Measurements from ENCODE around the gene ZNF367.

ZNF367 gene

DNA sequence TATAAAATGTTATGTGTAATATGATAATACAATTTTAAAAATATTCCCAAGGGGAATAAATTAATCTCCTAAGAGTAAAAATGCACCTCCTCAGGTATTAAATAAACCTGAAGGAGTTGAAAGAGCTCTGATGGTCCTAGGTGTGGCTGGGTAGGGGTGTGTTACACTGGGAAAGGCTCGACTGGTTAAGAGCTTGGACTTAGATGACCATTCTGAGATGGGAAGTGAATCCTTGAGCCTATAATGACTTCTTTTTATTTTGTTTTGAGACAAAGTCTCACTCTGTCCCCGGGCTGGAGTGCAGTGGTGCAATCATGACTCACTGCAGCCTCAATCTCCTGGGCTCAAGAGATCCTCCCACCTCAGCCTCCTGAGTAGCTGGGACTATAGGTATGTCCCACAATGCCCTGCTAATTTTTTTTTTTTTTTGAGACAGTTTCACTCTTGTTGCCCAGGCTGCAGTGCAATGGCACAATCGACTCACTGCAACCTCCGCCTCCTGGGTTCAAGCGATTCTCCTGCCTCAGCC, 22.6 kb upstream of the ZNF367 start:
- H3K4me3 ChIP-seq (ENCODE audit: low read depth, low read length) = no peak overlapping the region
- no peak for DNase-seq (ENCODE audit: low read depth)

DNA sequence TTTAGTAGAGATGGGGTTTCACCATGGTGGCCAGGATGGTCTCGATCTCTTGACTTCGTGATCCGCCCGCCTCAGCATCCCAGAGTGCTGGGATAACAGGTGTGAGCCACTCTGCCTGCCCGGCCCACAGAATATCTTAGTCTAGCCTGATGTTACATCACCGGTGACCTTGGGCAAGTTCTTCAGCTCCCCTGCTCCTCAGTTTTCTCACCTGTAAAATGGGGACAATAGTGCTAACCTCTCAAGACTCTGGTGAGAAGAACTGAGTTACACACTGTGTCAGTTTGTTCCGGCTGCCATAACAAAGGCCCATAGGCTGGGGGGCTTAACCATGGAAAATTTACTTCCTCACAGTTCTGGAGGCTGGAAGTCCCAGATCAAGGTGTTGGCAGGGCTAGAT, 19.3 kb upstream of the ZNF367 start:
- H3K4me3 ChIP-seq (ENCODE audit: low read depth, low read length) = no peak overlapping the region
- no peak for DNase-seq (ENCODE audit: low read depth)

DNA sequence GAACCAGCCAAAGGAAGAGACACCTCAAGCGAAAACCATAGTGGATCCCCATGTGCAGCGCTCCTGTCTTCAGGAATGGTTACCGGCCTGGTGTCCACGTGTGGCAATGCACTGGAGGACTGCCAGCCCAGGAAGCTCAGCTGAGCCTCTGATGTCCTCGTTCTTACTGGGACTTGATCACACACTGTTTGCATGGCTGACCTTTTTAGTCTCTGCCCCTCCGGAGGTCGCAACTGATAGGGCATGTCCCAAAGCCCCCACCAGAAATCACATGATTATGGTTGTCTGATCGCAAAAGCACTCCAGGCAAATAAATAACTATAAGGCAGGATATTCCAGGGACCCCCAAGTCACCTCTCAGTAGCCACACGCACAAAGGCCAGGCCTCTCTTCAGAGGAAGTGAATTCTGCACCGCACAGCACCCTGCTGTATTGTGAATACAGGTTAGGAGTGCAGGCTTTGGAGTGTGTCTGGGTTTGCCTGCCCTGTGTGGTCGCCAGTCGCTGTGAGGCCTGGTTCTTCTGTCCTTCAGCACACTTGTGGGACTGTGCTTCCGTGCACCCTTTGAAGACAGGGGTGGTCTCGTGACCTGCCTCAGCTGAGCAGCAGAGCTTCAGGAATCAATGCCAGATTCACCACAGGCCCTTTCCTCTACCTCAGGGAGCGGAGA, 18.4 kb upstream of the ZNF367 start:
- H3K4me3 ChIP-seq (ENCODE audit: low read depth, low read length) = no peak overlapping the region
- no peak for DNase-seq (ENCODE audit: low read depth)

DNA sequence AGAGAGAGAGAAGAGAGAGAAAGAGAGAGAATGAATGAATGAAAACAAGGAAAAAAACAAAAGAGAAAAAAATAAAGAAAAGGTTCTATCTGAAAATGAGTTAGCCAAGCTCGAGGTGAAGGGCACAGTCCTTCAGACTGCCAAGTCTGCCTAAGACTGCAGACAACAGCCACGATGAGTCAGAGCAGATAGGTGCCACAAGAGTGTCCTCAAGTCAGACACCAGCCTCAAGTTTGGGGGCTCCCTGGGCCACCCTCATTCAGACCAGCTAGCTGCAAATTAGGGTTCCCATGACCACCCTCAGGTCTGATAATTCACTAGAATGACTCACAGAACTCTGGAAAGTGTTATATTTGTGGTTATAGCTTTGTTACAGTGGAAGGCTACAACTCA, 17.9 kb upstream of the ZNF367 start:
- no peak for DNase-seq (ENCODE audit: low read depth)
- no peak overlapping the region for H3K4me3 ChIP-seq (ENCODE audit: low read depth, low read length)

DNA sequence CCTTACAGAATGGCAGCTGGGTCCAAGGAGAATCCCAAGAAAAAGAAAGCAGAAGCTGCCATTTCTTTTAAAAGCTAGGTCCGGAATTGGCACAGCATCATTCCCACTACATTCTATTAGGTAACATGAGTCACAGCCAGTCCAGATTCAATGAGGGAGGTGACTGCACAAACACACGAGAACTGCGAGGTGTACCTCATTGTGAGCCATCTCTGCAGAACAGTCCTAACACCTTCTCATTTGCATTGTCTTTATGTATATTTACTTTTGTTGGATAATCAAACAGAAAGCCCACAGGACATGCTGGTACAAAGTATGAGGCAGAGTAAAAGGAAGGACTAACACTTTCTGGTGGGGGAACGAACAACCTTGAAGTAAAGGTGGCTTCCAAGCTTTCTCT, 17.2 kb upstream of the ZNF367 start:
- H3K4me3 ChIP-seq (ENCODE audit: low read depth, low read length) = no peak overlapping the region
- DNase-seq (ENCODE audit: low read depth) = no peak

DNA sequence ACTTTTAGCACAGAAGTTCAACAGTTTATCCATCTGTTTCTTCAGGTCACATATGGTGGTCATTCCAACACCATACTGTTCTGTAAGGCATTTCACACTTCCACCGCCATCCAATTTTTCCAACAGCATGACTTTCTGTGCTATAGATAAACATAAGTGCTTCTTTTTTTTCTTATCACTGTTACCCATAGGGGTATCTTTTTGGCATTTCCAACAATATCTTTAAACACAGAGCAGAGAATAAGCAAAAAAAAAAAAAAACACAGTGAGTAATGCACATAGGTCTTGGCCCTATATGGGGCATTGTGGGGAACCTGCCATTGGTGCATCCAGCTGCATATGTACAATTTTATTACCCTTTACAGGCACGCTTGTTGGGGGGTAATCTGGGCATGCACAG, 12.2 kb upstream of the ZNF367 start:
- DNase-seq (ENCODE audit: low read depth) = no peak
- H3K4me3 ChIP-seq (ENCODE audit: low read depth, low read length) = no peak overlapping the region

DNA sequence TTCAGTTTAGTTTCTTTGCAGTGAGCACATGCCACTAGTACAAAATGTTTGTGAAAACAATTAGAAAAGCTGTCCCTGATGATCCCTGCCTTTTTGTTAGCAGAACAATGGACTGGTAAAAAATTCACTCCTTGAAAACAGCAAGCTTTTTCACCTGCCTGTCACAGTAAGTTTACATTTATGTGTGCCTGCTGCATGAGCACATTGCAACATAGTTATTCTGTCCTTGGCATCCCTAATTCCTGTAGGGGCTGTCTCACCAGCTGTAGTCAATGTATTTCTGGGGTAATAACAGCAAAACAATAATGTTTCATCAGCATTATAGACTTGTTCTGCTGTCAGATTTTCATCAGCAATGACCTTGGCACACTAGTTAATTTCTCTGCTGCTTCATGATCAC, 11.6 kb upstream of the ZNF367 start:
- DNase-seq (ENCODE audit: low read depth) = no peak
- H3K4me3 ChIP-seq (ENCODE audit: low read depth, low read length) = no peak overlapping the region

DNA sequence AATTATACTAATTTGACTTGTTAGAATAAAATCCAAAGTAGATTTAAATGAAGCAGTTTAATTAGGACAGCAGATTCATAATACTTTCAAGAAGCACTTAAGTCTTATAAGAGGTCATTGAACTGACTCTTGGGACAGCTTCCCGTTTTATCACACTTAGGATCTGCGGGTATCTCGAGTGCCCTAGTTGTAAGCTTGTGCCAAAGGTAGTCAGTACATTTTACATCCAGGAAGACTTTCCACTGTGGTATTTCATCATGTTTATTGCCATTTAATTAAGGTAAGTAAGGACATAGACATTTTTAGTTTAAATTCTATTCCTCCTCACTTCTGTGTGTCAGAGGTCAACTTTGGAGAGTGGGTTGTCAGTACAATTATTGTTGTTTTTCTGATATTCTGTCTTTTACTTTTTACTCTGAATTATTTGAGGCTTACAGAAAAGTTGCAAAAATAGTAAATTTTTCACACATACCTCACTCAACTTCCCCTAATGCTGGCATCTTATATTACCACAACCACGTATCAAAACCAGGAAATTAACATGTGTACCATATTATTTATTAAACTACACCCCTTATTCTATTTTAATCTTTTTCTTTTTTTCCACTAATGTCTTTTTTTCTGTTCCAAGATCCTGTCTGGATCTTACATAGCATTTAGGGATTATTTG, 7.5 kb upstream of the ZNF367 start:
- DNase-seq (ENCODE audit: low read depth) = no peak

DNA sequence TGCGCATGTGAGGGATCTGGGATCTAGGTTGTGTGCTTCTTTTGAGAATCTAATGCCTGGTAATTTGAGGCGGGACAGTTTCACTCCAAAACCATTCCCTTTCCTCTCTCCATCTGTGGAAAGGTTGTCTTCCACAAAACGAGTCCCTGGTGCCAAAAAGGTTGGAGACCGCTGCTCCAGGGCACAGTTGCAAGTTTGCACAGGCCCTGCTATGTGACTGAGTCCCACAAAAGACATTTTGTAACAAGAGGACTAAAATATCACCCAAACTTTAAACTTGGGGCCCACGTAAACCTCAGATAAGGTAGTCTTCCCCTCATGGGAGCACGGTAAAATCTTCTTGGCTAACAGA, 5.8 kb upstream of the ZNF367 start:
- DNase-seq (ENCODE audit: low read depth) = no peak
- H3K4me3 ChIP-seq (ENCODE audit: low read depth, low read length) = no peak overlapping the region

More for the DNA sequence above, 7.5 kb upstream of the ZNF367 start:
- no peak overlapping the region for H3K4me3 ChIP-seq (ENCODE audit: low read depth, low read length)

DNA sequence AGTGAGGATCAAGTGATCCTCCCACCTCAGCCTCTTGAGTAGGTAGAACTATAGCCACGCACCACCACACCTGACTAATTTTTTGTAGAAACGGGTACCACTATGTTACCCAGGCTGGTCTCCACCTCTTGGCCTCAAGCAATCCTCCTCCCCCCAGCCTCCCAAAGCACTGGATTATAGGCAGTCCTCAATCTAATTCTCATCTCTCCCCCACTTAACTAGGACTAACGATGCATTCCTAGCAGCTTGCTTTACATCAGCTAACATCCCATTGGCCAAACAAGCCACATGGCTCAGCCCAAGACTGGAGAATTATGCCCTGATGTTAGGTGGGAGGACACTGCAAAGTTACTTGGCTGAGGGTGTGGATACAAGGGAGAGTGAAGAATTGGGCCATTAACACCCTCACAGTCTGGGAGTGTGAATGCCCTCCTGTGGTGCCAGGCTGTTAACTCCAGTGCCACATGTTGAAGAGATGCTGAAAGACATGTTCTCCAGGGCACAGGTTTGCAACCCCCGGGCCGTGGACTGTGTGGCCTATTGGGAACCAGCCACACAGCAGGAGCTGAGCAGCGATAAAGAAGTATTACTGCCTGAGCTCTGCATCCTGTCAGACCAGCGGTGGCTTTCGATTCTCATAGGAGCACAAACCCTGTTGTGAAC, 5.3 kb upstream of the ZNF367 start:
- H3K4me3 ChIP-seq (ENCODE audit: low read depth, low read length) = no peak overlapping the region
- no peak for DNase-seq (ENCODE audit: low read depth)

DNA sequence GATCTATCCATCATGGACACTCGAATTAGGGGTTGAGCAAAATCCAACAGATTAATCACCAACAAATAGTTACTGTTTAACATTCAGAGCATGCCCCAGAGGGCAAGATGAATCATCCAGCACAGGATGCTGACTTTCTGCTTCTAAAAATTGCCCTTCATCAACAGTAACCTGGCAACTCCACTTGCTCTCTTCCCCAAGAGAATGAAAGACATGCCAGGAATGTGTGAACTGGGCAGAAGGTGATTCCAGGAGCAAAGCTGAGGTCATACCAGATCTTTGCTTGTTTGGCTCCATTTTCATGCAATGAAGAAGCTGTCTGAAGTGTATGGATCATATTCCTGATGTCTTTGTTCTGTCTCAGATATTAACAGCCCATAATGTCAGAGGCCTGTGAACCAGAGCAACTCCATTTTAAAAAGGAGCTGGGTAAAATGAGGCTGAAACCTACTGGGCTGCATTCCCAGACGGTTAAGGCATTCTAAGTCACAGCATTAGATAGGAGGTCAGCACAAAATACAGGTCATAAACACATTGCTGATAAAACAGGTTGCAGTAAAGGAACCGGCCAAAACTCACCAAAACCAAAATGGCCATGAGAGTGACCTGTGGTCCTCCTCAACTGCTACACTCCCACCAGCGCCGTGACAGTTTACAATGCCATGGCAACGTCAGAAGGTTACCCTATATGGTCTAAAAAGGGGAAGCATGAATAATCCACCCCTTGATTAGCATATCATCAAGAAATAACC, 2.5 kb upstream of the ZNF367 start:
- no peak overlapping the region for H3K4me3 ChIP-seq (ENCODE audit: low read depth, low read length)
- DNase-seq (ENCODE audit: low read depth) = peak; percentile 80

DNA sequence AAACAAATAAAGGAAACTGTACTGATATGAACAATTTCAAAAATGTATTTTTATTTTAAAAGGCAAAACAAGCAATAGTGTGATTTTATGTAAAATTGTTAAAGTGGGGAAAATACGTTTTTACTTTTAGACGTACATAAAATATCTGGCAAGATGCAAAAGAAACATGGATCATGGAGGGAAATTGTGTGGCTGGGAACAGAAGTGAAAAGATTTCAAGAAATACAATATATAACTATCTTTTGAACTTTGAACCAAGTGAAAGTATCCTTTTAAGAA, 1.5 kb upstream of the ZNF367 start:
- no peak for DNase-seq (ENCODE audit: low read depth)
- H3K4me3 ChIP-seq (ENCODE audit: low read depth, low read length) = peak overlapping the region; percentile 86

DNA sequence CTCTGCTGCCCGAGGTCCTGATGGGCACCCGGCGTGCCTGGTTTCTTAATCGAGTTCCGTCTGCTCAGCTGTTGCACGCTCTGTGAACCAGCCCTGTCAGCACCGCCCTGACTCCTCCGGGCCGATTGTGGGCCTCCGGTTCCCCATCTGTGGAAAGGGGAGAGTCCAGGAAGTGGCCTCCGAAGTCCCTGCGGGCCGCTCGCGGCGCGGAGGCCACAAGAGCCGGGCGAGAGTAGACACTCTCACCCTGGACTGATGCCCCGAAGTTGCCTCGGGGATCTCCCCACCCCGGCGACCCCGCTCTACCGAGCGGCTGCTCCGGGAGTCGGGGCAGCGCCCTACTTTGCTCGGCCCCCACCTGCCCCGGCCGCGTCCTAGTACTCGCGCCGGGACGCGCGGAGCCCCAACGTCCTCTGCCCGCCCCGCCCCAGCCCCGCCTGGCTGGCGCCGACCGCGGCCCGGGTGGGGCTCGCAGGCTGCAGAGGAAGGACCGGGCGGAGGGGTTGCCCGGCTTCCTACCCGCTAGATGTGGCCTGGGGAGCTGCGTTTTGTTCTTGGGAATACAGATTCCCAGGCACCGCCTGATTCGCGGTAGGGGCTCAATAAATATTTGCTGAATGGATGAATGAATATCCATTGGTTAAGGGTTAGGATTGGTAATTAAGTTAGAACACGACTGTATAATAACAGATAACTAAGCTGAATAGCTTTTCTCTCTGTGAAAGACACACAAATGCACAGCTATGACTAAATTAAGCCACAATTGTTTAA, 935 bp upstream of the ZNF367 start:
- no peak for DNase-seq (ENCODE audit: low read depth)
- H3K4me3 ChIP-seq (ENCODE audit: low read depth, low read length) = peak overlapping the region; percentile 86

DNA sequence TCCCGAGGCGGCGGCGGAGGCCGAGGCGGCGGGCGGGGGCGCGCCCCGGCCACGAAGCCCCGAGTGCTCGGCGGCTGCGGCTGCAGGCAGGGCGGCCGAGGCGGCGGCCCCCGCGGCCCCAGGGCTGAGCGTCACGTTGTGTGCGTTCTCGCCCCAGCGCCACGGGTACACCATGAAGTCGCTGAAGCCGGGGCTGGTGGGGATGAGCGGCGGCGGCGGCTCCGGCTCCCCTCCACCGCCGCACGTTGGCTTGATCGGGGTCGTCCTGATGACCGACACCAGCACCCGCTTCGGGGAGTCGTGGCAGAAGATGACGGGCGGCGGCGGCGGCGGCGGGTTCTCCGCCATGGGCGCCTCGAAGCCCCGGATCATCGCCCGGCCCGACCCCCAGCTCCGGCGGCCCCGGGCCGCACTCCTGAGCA, 498 bp downstream of the ZNF367 start:
- peak overlapping the region; percentile 86 for H3K4me3 ChIP-seq (ENCODE audit: low read depth, low read length)
- no peak for DNase-seq (ENCODE audit: low read depth)

DNA sequence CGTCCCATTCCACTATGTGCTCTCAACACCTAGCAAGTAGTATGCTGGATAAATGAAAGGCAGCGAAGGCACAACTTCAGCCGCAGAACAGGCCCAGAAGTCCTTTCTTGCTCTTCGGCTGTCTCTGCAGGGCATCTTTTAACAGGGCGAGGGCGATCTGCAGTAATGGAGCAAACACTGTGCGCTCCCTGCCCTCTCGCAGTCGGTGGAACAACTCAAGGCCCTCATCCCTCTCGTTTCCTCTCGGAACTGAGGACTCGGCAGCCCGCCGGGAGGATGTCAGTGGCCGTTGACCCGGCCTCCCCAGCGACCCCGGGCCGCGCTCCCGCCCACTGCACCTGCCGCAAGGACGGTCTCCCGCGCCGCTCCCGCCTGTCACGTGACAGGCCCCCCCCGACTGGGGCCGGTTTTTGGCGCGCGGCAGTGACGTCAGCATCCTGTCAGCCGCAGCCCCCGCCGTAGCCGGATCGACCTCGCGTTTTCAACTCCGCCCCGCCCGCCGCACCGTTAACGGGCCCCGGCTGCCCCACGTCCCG, 1.1 kb downstream of the ZNF367 start:
- no peak for DNase-seq (ENCODE audit: low read depth)
- peak overlapping the region; percentile 86 for H3K4me3 ChIP-seq (ENCODE audit: low read depth, low read length)

DNA sequence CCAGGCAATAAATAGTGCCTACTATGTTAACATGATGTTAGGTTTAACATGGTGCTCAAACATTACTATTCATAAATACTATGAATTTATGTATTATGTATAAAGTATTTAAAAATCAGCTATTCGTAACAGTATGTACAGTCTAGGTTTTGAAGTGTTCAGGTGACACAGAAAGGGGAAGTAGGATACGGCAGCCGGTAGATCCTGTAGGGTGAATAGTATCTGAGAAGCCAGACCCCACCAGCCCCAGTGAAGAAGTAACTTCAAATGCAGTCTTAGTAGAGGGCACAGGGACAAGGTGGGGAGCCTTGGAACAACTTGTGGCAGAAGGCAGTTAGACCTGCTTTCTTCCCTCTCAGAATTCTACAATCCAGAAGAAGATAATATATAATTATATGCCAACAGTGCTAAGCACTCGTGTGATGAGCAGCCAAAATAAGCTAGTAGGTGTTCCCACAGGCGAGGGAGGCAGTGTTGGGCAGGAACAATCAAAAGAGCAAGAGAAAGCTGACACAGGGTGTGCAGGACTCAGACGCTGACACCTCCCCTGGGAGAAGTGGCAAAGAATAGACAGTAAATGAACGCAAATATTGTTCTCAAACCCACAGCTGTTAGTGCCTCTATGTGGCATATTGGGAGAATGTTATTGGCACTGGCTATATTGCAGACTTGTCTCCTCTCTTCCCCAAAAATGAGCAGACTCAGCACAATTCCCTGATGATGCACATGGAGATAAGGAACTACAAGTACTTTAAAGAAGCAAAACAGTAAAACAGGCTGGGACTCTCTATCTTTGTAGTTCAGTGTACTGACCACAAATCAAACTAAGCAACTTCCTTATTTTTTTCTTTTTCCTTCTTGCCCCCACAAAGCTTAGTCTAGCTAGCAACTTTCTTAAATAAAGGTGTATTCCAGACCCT, 4.6 kb downstream of the ZNF367 start:
- H3K4me3 ChIP-seq (ENCODE audit: low read depth, low read length) = no peak overlapping the region
- no peak for DNase-seq (ENCODE audit: low read depth)

DNA sequence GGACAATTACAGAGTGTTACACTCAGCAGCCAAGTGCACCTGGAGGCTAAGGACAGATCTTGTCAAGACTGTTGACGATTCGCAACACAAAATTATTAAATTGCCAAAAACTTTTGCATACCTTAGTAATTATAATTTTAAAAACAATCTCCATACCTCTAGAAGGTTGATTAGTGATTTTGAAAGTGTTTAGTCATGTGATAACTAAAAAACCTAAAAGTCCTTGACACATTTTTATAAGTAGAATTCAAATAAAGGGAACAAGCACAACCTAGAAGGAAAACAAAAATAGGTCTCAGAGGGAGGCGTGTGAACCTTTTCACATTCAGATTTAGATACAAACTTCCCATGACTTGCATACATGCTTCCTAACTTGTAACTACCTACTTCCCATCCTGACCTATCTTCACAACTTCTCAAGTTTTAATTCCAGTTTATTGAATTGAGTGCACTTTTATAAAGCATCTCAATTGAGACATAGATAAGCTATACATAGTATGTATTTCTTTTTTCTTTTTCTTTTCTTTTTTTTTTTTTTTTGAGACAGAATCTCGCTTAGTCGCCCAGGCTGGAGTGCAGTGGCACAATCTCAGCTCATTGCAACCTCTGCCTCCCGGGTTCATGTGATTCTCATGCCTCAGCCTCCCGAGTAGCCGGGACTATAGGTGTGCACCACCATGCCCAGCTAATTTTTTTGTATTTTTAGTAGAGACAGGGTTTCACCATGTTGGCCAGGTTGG, 5.8 kb downstream of the ZNF367 start:
- no peak for DNase-seq (ENCODE audit: low read depth)
- no peak overlapping the region for H3K4me3 ChIP-seq (ENCODE audit: low read depth, low read length)

All from skeletal muscle cell (primary cell).